HPDE6-E6E7 (cell line): Measurements from ENCODE around the gene PLPP7.

Experiments
- DNase-seq: peaks from one replicate; pipeline ENCODE4 v3.0.0; 2011; ENCODE audit warnings: missing footprints; ENCODE audit errors: extremely low spot score

Gene PLPP7

GRCh38 chr9:131303381-131304321, 14.1 kb downstream of the PLPP7 start:
- DNase-seq = no peak

GRCh38 chr9:131304676-131305355, 15.3 kb downstream of the PLPP7 start:
- DNase-seq = no peak

DNA sequence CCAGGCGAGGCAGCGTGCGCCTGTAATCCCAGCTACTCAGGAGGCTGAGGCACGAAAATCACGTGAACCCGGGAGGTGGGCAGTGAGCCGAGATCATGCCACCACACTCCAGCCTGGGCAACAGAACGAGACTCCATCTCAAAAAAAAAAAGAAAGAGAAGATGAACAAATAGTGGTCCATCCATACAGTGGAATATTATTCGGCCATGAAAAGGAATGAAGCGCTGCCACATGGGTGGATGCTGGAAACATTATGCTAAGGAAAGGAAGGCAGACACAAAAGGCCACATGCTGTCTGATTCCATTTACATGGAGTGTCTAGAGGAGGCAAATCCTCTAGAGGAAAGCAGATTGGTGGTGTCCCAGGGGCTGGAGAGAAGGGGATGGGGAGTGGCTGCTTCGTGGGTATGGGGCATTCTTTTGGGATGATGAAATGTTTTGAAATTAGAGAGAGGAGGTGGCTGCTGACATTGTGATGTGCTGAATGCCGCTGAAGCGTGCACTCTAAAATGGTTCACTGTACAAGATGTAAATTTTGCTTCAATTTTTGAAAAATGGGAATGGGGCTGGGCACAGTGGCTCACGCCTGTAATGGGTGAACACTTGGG, 17.0 kb downstream of the PLPP7 start:
- DNase-seq = no peak

- no peak for DNase-seq
These were observed 18.5 kb downstream of the PLPP7 start for GRCh38 chr9:131307974-131308373.

DNA sequence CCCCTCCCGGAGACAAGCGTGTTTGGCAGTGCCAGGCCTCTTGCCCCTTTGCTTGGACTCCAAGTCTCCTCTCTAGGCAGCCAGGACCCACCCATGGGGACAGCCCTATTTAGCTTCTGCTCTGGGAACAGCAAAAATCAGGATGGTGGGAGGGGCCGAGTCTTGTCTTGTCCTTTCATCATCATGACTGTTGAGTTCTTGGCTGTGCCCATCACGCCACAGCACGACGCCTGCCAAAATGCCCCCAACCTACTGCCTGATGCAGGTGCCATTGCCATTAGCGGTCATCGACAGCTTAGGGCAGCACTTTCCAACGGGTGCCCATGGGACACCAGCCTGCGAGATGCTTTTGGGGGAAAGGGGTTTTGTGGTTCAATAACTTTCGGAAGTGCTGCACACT, 18.9 kb downstream of the PLPP7 start:
- no peak for DNase-seq

DNA sequence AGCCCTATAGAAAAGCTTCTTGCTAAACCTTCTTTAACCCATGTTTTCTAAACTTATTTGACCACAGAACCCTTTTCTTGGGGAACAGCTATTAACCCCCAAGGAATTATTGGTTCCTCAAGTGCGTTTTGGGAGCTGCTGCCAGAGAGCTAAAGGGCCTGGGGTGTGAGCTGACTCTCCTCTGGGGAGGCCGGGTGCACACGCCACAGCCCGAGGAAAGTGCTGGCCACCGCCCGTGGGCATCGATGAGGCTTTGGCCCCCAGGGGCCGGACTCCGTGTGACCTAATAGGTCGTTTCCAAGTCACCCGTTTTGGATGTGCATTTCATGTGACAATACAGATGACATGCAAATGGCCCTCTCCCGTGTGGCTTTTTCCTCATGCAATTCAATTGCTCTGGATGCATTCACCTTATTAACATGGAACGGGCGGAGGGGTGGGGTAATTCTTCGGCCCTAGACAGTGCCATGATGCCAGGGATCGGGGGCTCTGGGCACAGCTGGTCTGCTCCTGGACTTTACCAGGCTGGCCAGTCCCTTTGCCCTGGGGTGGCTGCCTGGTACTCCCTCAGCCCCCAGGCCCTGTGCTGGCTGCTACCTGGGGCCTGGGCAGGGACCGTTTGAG, 19.5 kb downstream of the PLPP7 start:
- no peak for DNase-seq

- no peak for DNase-seq
These were observed 20.2 kb downstream of the PLPP7 start for GRCh38 chr9:131309530-131310276.

- no peak for DNase-seq
These were observed 21.5 kb downstream of the PLPP7 start for GRCh38 chr9:131310833-131311554.

DNA sequence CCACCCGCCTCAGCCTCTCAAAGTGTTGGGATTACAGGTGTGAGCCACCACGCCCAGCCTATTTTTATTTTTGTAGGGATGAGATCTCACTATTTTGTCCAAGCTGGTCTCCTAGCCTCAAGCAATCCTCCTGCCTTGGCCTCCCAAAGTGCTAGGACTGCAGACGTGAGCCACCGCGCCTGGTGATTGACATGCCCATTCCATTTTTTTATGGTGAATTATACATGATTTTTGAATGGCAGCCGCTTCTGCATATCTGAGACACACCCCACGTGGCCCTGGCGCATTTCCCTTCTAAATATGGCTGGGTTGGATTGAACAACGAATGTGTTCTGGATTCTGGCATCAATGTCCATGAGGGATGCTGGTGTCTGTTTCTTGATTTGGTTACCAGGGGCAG, 22.7 kb downstream of the PLPP7 start:
- no peak for DNase-seq

GRCh38 chr9:131312822-131313770, 23.6 kb downstream of the PLPP7 start:
- no peak for DNase-seq

DNA sequence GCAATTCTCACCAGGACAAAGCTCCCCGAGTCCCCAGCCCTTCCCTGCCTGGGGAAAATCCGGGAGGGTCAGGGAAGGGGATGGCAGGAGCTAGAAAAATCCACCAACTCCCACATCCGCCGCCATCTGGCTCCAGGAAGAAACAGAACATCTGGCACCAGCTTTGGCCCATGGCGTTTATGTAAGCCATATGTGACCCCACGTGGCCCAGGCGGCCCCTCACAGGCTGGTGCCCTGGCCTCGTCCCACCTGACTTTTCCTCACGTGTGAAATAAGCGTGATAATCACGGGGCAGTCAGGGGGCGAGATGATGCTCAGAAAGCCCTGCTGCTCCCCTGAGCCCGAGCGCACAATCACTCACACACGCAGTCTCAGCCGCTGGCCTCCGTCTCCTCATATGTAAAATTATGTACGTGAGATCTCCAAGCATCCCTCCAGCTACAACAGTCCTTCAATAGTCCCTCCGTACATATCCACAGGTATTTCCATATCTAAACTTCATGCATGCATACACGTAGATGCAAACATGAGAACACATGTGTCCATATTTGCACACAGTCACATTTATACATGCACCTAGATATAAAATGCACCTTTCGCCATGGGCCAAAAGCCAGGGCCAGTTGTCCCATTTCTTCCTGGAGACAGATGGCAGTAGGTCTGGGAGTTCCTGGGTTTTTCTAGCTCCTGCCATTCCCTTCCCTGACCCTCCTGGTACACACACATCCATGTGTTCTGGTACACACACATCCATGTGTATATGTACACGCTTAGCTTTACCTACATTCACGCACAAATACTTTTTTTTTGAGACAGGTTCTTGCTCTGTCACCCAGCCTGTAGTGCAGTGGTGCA, 28.9 kb downstream of the PLPP7 start:
- DNase-seq = no peak

- no peak for DNase-seq
These were observed 30.0 kb downstream of the PLPP7 start for GRCh38 chr9:131319486-131319885.

DNA sequence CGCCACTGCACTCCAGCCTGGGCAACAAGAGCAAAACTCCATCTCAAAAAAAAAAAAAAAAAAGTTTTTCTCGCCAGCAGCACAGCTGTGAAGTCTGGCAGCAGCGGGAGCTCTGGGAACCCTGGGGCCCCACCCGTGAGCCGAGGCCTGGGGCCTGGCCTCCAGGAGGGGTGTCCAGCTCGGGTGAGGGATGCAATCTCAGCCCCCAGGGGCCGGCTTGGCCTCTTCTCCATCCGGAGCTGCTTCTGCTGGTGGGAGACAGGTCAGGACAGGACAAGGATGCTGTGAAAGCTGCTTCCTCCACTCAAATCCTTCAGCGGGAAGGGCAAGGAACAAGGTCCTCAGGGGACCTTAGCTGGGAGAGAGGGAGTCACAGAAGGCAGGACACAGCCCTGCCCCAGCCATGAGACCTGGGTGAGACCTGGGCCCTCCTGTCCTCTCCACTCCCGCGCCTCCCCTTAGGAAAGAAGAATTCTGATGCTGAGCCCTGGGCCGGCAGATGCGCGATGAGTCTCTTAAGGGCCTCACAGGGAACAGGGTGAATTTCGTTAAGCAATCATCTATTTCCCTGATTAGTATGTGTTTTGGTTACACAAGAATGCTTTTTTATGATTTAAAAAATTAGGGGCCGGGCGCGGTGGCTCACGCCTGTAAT, 30.6 kb downstream of the PLPP7 start:
- DNase-seq = no peak

DNA sequence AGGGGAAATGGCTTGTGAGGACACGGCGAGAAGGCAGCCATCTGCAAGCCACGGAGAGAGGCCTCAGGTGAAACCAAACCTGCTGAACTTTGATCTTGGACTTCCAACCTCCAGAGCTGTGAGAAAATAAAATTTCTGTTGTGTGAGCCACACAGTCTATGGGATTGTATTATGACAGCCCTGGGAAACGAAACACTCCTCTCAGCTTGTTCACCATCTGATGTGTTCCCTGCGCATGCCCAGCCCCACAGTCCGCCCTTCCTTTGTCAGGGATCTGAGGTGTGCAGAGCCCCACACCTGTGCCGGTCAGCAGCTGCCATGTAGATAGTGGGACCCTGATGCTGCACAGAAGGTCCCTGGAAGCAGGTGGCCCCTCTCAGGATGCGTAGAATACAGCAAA, 34.1 kb downstream of the PLPP7 start:
- DNase-seq = no peak

GRCh38 chr9:131324736-131325679, 35.5 kb downstream of the PLPP7 start:
- no peak for DNase-seq

DNA sequence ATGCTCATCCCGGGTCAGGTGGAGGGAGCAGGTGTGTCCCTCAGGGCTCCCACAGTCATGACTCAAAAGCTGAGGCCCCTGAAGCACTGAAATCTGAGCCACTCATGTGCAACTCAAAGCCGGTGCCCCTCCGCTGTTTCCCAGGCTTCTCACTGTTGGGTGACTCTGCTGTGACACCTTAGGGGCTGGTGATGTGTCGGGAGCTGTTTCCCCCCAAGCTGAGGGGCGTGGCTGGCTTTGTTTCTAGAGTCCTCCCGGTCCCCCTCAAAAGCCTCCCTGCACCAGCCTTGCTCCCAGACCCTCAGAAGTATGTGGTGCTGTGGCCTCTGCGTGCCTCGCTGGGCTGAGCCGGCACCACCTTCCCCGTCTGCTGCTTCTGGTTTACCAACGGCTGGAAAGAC, 39.7 kb downstream of the PLPP7 start:
- no peak for DNase-seq
